PC-3 (cell line): ENCODE measurements around the gene ADAMTSL3.

ENCODE experiments used
- CTCF ChIP-seq: fragments of 300-600 bp; sonication (generic); conservative IDR thresholded peaks from 2 replicates; pipeline ENCODE4 v1.5.1; 2017; ENCODE audit warnings: antibody characterized with exemption, low read depth, mild to moderate bottlenecking, low read length
- EZH2 ChIP-seq: fragments of 300-600 bp; sonication (generic); IDR thresholded peaks from one replicate; pipeline ENCODE4 v1.6.1; 2017; ENCODE audit warnings: antibody characterized with exemption, mild to moderate bottlenecking, low read length; ENCODE audit not compliant: unreplicated experiment

GRCh38 chr15:83659417-83659812 is 5.5 kb downstream of the ADAMTSL3 start:
- TF ChIP-seq CTCF: no peak
- TF ChIP-seq EZH2: no peak
